ELF-1 (cell line): ENCODE data around the gene CDHR2.
"Not testable (repeated sequence)": the region's sequence is repeated elsewhere in the genome, so short reads cannot be mapped to it uniquely, and the experiment has no call there.

Experiments
- DNase-seq: peaks from one replicate; pipeline ENCODE4 v3.0.0-alpha.2; 2016; ENCODE audit warnings: low read depth, low spot score

Gene CDHR2

GRCh38 chr5:176540956-176541337 is 8.2 kb upstream of the CDHR2 start:
- DNase-seq, result no peak

- peak; percentile 87 for DNase-seq
Observed at GRCh38 chr5:176541338-176542134, 7.6 kb upstream of the CDHR2 start.

DNA sequence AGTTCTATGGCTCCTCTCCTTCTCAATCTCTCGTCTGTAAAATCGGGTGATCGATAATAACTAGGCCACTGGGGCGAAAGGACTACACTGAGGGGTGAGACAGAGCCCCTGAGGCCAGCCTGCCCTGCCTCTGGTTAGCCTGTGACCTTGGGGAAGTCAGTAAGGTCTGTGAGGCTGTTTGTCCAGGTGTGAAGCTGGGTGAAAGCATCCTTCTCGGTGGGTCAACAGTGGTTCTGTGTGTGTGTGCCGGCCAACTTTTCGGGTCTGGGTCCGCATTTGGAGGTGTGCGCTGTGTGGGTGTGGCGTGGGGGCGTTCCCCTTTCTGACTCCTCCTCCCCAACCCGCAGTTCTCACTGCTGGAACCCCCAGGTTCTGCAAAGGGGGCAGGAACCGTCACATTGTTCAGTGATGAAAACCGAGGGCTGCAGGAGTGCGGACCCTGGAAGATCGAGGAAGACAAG is 7.0 kb upstream of the CDHR2 start:
- peak; percentile 39 for DNase-seq

- peak; percentile 52 for DNase-seq
Observed at GRCh38 chr5:176542596-176543427, 6.3 kb upstream of the CDHR2 start.

GRCh38 chr5:176543428-176544182 is 5.5 kb upstream of the CDHR2 start:
- DNase-seq, result peak; percentile 76

- DNase-seq, result no peak
Observed at GRCh38 chr5:176545388-176545736, 3.8 kb upstream of the CDHR2 start.

DNA sequence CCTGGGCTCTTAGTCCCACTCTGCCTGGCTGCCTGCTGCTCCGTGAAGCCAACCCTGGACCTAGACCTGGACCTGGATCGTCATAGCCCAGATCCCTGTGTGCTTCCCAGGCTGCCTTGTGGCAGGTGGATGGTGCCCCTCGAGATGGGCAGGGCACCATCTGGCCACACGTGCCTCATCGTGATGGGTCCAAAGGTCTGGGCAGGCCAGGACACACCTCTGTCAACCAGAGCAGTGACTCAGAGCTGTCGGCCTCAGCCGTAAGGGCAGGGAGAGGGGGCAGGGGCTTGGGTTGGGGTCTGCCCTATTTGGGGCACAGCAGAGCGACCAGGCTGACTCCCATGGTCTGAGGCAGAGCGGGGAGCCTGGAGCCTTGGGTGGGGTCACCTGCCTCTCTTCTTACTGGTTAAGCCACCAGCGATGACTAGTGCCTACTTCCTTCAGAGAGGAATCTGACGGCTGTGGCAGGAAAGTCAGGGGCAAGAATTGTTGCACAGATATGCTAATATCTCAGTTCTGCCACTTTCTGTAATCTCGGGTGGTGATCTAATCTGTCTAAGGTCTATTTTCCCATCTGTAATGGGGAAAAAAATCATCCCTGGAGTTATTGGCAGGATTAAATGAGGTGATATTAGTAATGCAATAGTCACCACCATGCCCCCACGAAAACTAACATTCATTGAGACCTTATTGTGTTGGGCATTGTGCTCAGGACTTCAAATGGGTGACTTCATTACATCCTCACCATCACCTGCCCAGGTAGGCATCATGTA is 3.2 kb upstream of the CDHR2 start:
- no peak for DNase-seq

- DNase-seq, result no peak
Observed at GRCh38 chr5:176547802-176548201, 1.3 kb upstream of the CDHR2 start.

- no peak for DNase-seq
Observed at GRCh38 chr5:176549871-176550270, 729 bp downstream of the CDHR2 start.

GRCh38 chr5:176550275-176550831 is 1.2 kb downstream of the CDHR2 start:
- DNase-seq, result no peak

GRCh38 chr5:176550937-176551336 is 1.8 kb downstream of the CDHR2 start:
- not testable (repeated sequence) for DNase-seq

- DNase-seq, result no peak
Observed at GRCh38 chr5:176552332-176552869, 3.3 kb downstream of the CDHR2 start.

DNA sequence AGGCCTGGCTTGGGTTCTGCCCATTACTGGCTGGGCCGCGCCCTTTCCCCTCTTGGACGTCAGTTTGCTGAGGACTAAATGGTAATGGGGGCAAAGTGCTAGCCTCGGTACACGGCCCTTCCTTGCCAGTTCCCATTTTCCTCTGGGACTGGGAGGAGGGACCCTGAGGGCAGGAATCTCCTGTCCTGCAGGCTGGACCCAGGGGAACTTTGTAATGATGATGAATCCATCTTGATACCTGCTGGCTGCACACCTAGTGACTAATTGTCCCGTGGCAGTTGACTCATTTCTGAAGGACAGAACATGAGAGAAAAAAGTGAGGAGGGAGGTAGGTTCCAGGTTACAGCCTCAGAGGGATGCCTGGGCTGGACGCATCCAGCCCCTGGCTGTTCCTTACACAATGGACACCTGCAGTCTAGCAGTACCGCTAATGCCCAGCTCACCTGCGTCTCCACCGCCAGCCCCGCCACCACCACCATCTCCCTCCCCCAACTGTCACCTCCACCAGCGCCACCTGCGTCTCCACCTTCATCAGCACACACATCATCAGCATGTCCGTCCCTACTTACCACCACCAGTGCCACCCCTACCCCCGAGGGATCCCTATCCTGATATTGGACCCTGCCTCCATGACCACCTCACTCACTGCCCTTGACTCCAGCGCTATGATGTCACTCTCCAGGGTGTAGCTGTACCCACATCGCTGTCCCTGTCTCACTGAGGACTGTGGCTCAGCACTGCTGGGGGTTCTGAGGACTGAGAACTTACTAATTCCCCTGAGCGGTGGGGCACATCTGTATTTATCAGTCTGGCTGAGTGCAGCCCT is 4.3 kb downstream of the CDHR2 start:
- DNase-seq, result no peak

DNA sequence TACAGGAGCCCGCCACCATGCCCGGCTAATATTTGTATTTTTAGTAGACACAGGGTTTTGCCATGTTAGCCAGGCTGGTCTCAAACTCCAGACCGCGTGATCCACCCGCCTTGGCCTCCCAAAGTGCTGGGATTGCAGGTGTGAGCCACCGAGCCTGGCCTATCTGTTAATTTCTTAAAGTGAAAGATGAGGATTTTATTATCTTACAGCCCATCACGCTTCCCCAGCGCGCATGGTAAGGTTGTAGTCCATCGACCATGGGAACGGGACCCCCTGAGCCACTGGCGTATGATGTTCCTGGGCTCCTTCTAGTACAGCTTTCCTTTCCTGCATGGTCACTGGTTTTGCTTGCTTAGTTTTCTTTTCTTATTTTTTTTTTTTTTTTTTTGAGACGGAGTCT is 8.7 kb downstream of the CDHR2 start:
- no peak for DNase-seq

GRCh38 chr5:176559683-176560082 is 10.5 kb downstream of the CDHR2 start:
- no peak for DNase-seq

GRCh38 chr5:176560364-176560763 is 11.2 kb downstream of the CDHR2 start:
- DNase-seq, result no peak

GRCh38 chr5:176561259-176561658 is 12.1 kb downstream of the CDHR2 start:
- DNase-seq, result no peak

GRCh38 chr5:176562189-176562588 is 13.0 kb downstream of the CDHR2 start:
- no peak for DNase-seq

DNA sequence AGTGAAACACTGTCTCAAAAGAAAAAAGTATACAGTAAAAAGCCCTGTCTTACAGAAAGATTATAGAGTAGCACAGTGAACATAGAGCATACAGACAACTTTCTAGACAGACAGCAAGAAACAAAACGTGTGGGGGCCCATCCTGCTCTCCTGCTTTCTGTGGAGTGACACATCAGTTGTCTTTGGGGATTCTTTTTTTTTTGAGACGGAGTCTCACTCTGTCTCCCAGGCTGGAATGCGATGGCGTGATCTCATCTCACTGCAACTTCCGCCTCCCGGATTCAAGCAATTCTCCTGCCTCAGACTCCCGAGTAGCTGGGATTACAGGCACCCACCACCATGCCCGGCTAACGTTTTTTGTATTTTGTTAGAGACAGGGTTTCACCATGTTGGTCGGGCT is 14.9 kb downstream of the CDHR2 start:
- DNase-seq, result no peak

GRCh38 chr5:176565760-176566288 is 16.7 kb downstream of the CDHR2 start:
- no peak for DNase-seq
